ENCODE results near the gene KCTD8. TPM values are rescaled to one million over a fixed set of nuclear protein-coding genes. Genes with fewer than 3 reads are reported as not detected.

Gene KCTD8
- polyA plus RNA-seq, 3 donors: not detected

GRCh38 chr4:44342800-44343199 is 105.8 kb downstream of the KCTD8 start:
- Histone ChIP-seq H3K4me2 (replicated peaks; ENCODE audit: extremely low read depth, low read length, poor library complexity, severe bottlenecking) (no peak overlapping the region), H3K4me1 (ENCODE audit: control insufficient read depth in 1 of 2, insufficient read depth in 2 of 2, low read length in 2 of 2) (no peaks in the 10 kb centered on the region), H3K9ac (ENCODE audit: insufficient read depth, low read length, poor library complexity, severe bottlenecking) (no peak overlapping the region), H2AFZ (ENCODE audit: insufficient read depth, low read depth, low read length, poor library complexity, severe bottlenecking) (no peak overlapping the region), H3K27me3 (ENCODE audit: control insufficient read depth in 2 of 2, insufficient read depth in 2 of 2, low read length in 2 of 2) (no peaks in the 10 kb centered on the region), H4K20me1 (ENCODE audit: insufficient read depth, low read length) (no peaks in the 10 kb centered on the region), H3K9me3 (replicated peaks in 1 of 2; ENCODE audit: control insufficient read depth in 1 of 2, insufficient read depth in 1 of 2, low read length in 2 of 2) (peaks cover 0 to 4% of the 10 kb centered on the region in 2 donors), H3K36me3 (replicated peaks in 1 of 2; ENCODE audit: control insufficient read depth in 1 of 2, insufficient read depth in 2 of 2, low read length in 2 of 2) (no peaks in the 10 kb centered on the region), H3K27ac (ENCODE audit: low read depth in 1 of 2, low read length in 2 of 2) (no peak overlapping the region), H3K79me2 (ENCODE audit: insufficient read depth, low read length) (no peaks in the 10 kb centered on the region), H3K4me3 (replicated peaks in 1 of 3; ENCODE audit: low read depth in 2 of 3, low read length in 3 of 3) (no peak overlapping the region)
- peaks cover 0 to 3% (median 0%) of the 10 kb centered on the region in 7 donors for H3K9me3 Mint-ChIP-seq
- no peaks in the 10 kb centered on the region for H3K4me1 Mint-ChIP-seq
- H3K27me3 Mint-ChIP-seq (ENCODE audit: low read depth in 3 of 3): no peaks in the 10 kb centered on the region
- H3K4me3 Mint-ChIP-seq: no peak overlapping the region
- no peak for TF ChIP-seq CTCF (IDR thresholded peaks at IDR 0.05)
- no peaks in the 10 kb centered on the region for H3K36me3 Mint-ChIP-seq
- intact Hi-C loops (cut with micrococcal nuclease): no loop called here
- no peak for DNase-seq
- no CpG with 5 or more reads among the region's 1 CpG for whole genome bisulfite sequencing (ENCODE audit: insufficient coverage)
- H3K27ac Mint-ChIP-seq: no peak overlapping the region

GRCh38 chr4:44326741-44327140 is 121.9 kb downstream of the KCTD8 start:
- intact Hi-C loops (cut with micrococcal nuclease): no loop called here
- 67% methylated on average over 1 of the region's 2 CpGs for WGBS (ENCODE audit: insufficient coverage)

More at GRCh38 chr4:44326741-44327140, 121.9 kb downstream of the KCTD8 start:
- no peak overlapping the region for H3K4me3 Mint-ChIP-seq
- Histone ChIP-seq H2AFZ (ENCODE audit: insufficient read depth, low read depth, low read length, poor library complexity, severe bottlenecking) (no peak overlapping the region), H3K79me2 (ENCODE audit: insufficient read depth, low read length) (no peaks in the 10 kb centered on the region), H3K9me3 (replicated peaks in 1 of 2; ENCODE audit: control insufficient read depth in 1 of 2, insufficient read depth in 1 of 2, low read length in 2 of 2) (no peaks in the 10 kb centered on the region), H3K27me3 (ENCODE audit: control insufficient read depth in 2 of 2, insufficient read depth in 2 of 2, low read length in 2 of 2) (no peaks in the 10 kb centered on the region), H3K4me2 (replicated peaks; ENCODE audit: extremely low read depth, low read length, poor library complexity, severe bottlenecking) (no peak overlapping the region), H3K36me3 (replicated peaks in 1 of 2; ENCODE audit: control insufficient read depth in 1 of 2, insufficient read depth in 2 of 2, low read length in 2 of 2) (no peaks in the 10 kb centered on the region), H4K20me1 (ENCODE audit: insufficient read depth, low read length) (no peaks in the 10 kb centered on the region), H3K4me1 (ENCODE audit: control insufficient read depth in 1 of 2, insufficient read depth in 2 of 2, low read length in 2 of 2) (no peaks in the 10 kb centered on the region), H3K9ac (ENCODE audit: insufficient read depth, low read length, poor library complexity, severe bottlenecking) (no peak overlapping the region), H3K27ac (ENCODE audit: low read depth in 1 of 2, low read length in 2 of 2) (no peak overlapping the region), H3K4me3 (replicated peaks in 1 of 3; ENCODE audit: low read depth in 2 of 3, low read length in 3 of 3) (no peak overlapping the region)
- H3K27ac Mint-ChIP-seq: no peak overlapping the region
- H3K36me3 Mint-ChIP-seq: no peaks in the 10 kb centered on the region
- H3K4me1 Mint-ChIP-seq: no peaks in the 10 kb centered on the region
- no peaks in the 10 kb centered on the region for H3K27me3 Mint-ChIP-seq (ENCODE audit: low read depth in 3 of 3)
- no peak for DNase-seq
- no peaks in the 10 kb centered on the region for H3K9me3 Mint-ChIP-seq
- no peak for TF ChIP-seq CTCF (IDR thresholded peaks at IDR 0.05)

Data from CD14-positive monocyte (primary cell).